Body of pancreas (tissue), 4 donors: ENCODE measurements around the gene CCDC124.

ENCODE experiments used
- POLR2A ChIP-seq, 3 donors: fragments of 450-650 bp; IDR thresholded peaks; one replicate each; pipeline ENCODE4 v1.6.1; 2016; ENCODE audit warnings: antibody characterized with exemption in 3 of 3, mild to moderate bottlenecking in 2 of 3
- TF ChIP-seq, protein P1 (sequence below), 7 experiments: fragments of 450-650 bp in 4 of 7; fragments of 200-600 bp in 3 of 7; sonication (generic) in 3 of 7; IDR thresholded peaks; one replicate each; pipeline ENCODE4 v1.5.1; 2016 to 2019; ENCODE audit warnings: antibody characterized with exemption in 7 of 7

DNA sequence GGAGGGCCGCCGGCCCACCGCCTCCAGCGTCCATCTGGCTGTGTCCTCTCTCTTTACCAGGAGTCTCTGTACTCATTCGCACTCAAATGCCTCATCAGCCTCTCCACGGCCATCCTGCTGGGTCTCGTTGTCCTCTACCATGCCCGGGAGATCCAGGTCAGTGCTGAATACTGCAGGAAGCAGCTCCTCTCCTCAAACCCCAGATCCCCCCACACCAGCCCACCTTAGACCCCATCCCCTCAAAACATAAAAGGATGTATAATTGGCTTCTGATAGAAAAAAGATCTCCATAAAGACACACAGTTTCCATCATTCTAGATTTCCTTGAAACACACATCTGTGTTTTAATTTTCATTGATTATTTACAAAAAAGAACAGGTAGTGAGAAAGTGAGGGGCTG lies 42.2 kb downstream of the CCDC124 start:
- TF ChIP-seq, protein P1, sequence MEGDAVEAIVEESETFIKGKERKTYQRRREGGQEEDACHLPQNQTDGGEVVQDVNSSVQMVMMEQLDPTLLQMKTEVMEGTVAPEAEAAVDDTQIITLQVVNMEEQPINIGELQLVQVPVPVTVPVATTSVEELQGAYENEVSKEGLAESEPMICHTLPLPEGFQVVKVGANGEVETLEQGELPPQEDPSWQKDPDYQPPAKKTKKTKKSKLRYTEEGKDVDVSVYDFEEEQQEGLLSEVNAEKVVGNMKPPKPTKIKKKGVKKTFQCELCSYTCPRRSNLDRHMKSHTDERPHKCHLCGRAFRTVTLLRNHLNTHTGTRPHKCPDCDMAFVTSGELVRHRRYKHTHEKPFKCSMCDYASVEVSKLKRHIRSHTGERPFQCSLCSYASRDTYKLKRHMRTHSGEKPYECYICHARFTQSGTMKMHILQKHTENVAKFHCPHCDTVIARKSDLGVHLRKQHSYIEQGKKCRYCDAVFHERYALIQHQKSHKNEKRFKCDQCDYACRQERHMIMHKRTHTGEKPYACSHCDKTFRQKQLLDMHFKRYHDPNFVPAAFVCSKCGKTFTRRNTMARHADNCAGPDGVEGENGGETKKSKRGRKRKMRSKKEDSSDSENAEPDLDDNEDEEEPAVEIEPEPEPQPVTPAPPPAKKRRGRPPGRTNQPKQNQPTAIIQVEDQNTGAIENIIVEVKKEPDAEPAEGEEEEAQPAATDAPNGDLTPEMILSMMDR (IDR thresholded peaks at IDR 0.05): no peak
- TF ChIP-seq POLR2A (IDR thresholded peaks at IDR 0.05): no peak
